Bronchial epithelial cell (primary cell): ENCODE data around the gene PPP2R2C. TPM values are rescaled to one million over a fixed set of nuclear protein-coding genes. Genes with fewer than 3 reads are reported as not detected.

ENCODE experiments used
- DNase-seq: peaks from one replicate; pipeline ENCODE4 v3.0.0-alpha.2; 2010; ENCODE audit warnings: low read depth
- FAIRE-seq: peaks from 2 replicates; lab custom pipeline; 2011; peaks lifted over from hg19 to GRCh38; lab: Jason Lieb, UNC
- H3K27me3 ChIP-seq: 2 replicates; pipeline ENCODE4 v1.5.1; 2011; ENCODE audit warnings: low read length; ENCODE audit not compliant: control insufficient read depth, insufficient read depth
- H3K36me3 ChIP-seq: 2 replicates; pipeline ENCODE4 v1.5.1; 2011; ENCODE audit warnings: low read length; ENCODE audit not compliant: control insufficient read depth, insufficient read depth
- H3K4me3 ChIP-seq: 2 replicates; pipeline ENCODE4 v1.5.1; 2011; ENCODE audit warnings: mild to moderate bottlenecking, low read depth, low read length, control low read depth
- total RNA-seq: library from RNA; depleted of rRNA; stranded (reverse); fragments of >200 nt; gene quantifications from 2 replicates; pipeline ENCODE4 v1.2.1, GENCODE V29; 2014
- TF ChIP-seq, protein P1 (sequence below): IDR thresholded peaks from 2 replicates; pipeline ENCODE4 v1.5.1; 2011; ENCODE audit warnings: mild to moderate bottlenecking, moderate library complexity, low read length, control low read depth, inconsistent platforms; ENCODE audit not compliant: insufficient read depth, severe bottlenecking

Gene PPP2R2C
- total RNA-seq, 1 donor from 2014 or later: 1.1 TPM

DNA sequence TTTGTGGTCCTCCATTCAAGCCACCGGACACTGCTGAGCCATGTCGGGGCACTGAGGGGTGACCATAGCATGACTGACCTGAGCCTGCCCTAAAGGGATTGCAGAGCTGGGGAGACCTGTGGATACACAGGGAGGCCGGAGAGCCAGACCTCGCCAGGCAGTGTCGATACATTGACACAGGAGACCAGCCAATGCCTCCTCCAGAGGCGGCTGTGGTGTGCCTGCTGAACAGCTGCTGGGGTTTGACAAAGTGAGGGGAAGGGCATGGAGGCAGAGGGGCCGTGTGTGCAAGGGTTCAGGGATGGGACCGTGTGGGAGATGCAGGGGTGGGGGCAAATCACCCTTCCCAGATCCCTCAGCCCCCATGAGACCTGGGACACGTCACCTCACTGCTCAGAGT lies 48.0 kb downstream of the PPP2R2C start:
- TF ChIP-seq, protein P1, sequence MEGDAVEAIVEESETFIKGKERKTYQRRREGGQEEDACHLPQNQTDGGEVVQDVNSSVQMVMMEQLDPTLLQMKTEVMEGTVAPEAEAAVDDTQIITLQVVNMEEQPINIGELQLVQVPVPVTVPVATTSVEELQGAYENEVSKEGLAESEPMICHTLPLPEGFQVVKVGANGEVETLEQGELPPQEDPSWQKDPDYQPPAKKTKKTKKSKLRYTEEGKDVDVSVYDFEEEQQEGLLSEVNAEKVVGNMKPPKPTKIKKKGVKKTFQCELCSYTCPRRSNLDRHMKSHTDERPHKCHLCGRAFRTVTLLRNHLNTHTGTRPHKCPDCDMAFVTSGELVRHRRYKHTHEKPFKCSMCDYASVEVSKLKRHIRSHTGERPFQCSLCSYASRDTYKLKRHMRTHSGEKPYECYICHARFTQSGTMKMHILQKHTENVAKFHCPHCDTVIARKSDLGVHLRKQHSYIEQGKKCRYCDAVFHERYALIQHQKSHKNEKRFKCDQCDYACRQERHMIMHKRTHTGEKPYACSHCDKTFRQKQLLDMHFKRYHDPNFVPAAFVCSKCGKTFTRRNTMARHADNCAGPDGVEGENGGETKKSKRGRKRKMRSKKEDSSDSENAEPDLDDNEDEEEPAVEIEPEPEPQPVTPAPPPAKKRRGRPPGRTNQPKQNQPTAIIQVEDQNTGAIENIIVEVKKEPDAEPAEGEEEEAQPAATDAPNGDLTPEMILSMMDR: no peak
- no peak for DNase-seq
- Histone ChIP-seq H3K36me3 (no peaks in the 10 kb centered on the region), H3K27me3 (no peaks in the 10 kb centered on the region), H3K4me3 (no peak overlapping the region)
- FAIRE-seq: no peak

DNA sequence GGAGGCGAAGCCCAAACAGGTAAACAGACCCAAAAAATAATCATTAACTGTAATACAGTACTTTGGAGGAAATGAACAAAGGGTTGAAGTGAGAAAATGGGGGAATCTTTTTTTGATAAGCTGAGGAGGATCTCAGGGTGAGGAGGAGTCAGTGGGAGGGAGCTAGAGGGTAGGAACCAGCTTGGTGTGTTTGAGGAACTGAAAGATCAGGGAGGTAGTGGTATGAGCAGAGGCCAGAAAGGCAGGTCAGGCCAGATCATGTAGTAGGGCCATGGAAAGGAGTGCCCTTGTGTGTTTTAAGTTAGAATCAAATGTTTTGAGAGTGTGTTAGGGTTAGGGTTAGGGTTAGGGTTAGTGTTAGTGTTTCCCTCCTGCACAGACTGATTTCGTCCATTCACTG lies 48.8 kb downstream of the PPP2R2C start:
- TF ChIP-seq, protein P1: no peak
- no peak for FAIRE-seq
- no peak overlapping the region for H3K4me3 ChIP-seq
- H3K27me3 ChIP-seq: no peaks in the 10 kb centered on the region
- H3K36me3 ChIP-seq: no peaks in the 10 kb centered on the region
- no peak for DNase-seq

DNA sequence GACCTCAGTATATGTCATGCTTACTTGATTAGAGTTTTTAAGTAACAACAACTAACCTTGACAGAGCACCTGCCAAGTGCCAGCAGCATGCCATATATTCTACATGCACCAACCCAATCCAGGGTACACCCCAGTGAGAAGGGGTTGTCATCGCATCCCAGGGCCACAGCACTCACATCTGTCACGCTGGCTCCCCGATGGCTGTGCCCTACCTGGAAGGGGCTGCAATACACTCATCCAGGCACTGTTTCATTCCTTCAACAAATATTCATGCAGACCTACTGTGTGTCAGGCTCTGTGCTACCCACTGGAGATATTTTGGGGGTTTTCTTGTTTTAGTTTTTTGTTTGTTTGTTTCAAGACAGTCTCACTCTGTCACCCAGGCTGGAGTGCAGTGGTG lies 49.5 kb downstream of the PPP2R2C start:
- DNase-seq: no peak
- no peak overlapping the region for H3K4me3 ChIP-seq
- TF ChIP-seq, protein P1: no peak
- no peaks in the 10 kb centered on the region for H3K27me3 ChIP-seq
- no peak for FAIRE-seq
- no peaks in the 10 kb centered on the region for H3K36me3 ChIP-seq

DNA sequence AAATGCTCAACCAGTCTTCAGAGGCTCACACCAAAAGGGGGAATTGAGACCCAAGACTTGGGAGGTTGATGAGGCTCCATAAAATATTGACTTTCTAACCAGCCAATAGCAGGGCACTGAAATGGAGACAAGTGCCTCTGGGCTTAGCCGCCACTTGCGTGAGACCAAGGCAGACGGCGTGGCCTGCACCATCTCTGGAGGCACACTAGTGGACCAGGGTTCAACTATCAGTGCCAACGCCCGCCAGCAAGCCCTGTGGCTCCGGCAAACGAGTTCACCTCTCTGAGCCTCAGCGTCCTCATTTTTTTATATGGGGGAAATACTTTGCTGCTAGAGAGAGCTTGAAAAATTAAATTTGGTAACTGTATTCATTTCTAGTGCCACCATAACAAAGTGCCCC lies 50.3 kb downstream of the PPP2R2C start:
- TF ChIP-seq, protein P1: no peak
- H3K36me3 ChIP-seq: no peaks in the 10 kb centered on the region
- H3K27me3 ChIP-seq: no peaks in the 10 kb centered on the region
- H3K4me3 ChIP-seq: no peak overlapping the region
- FAIRE-seq (no peak), DNase-seq (no peak)

DNA sequence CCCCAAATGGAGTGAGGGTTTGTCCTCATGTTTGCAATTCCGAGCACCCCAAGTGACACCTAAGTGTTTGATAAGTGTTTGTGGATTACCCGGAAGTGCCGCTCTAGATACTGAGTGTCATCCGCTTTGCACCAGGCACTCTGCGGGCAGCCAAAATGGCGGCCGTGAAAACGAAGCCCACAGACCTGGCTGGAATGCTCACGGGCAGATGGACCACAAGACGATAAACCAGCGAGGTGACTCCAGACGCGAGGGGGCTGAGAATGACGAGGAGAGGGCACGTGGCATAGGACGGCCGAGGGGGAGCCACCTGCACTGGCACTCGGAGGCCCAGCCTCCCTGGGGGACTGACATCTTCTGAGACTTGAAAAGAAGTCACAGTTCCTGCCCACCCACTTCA lies 51.0 kb downstream of the PPP2R2C start:
- FAIRE-seq (no peak), DNase-seq (no peak)
- TF ChIP-seq, protein P1: no peak
- Histone ChIP-seq H3K36me3 (no peaks in the 10 kb centered on the region), H3K27me3 (no peaks in the 10 kb centered on the region), H3K4me3 (no peak overlapping the region)

DNA sequence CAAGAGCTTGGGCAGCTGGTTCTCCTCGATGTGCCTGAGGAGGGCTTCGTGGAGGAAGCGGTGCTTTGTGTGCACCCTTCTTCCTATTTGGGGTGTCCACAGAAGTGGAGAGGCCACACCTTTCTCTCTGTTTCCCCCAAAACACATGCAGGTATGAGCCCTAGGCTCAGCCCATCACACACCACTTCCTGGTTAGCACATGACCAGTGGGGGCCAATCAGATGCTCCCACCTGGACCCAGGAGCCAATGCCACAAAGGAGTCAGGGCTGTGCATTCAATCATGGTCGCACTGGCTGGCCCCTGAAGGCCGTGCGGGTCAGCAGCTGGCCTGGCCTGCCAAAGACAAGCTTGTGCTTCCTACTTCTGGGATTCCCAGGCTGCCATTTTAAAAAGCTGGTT lies 51.4 kb downstream of the PPP2R2C start:
- H3K36me3 ChIP-seq: no peaks in the 10 kb centered on the region
- DNase-seq: no peak
- FAIRE-seq: no peak

More for the DNA sequence above, 51.4 kb downstream of the PPP2R2C start:
- Histone ChIP-seq H3K4me3 (no peak overlapping the region), H3K27me3 (no peaks in the 10 kb centered on the region)
- TF ChIP-seq, protein P1: no peak
